ENCODE results near the gene G6PC2. TPM values are rescaled to one million over a fixed set of nuclear protein-coding genes. Genes with fewer than 3 reads are reported as not detected.

Gene G6PC2
- total RNA-seq, 1 experiment from 2014 or later, result not detected

DNA sequence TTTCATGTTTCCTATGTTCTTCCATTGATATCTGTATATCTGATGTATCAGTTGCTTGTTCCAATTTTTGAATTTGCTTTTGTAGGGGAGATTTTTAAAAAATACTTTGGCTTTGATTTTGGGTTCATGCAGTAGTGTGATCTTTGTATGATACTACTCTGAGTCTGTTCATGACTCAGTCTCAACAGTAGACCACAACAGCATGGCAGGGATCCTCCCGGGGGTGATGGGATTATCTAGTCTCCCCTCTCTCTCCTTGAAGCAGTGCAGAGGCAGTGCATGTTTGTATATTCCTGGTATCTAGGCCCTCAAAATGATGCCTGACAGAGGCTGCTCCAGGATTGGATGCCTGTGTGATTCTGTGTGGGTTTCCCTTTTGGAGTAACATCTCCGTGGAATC lies 55.3 kb downstream of the G6PC2 start:
- H2AFZ ChIP-seq (ENCODE audit: low read length), result no peak overlapping the region
- CTCF ChIA-PET, result no interaction called here
- no TSS peak for BruUV-seq (replicated peaks)

More for the DNA sequence above, 55.3 kb downstream of the G6PC2 start:
- Histone ChIP-seq H3K79me2 (ENCODE audit: low read length) (no peaks in the 10 kb centered on the region), H4K20me1 (ENCODE audit: low read length) (no peaks in the 10 kb centered on the region), H3K4me2 (ENCODE audit: low read length) (no peak overlapping the region), H3K4me1 (ENCODE audit: insufficient read depth, low read length) (no peaks in the 10 kb centered on the region), H3K27me3 (ENCODE audit: low read length) (no peaks in the 10 kb centered on the region), H3K9ac (ENCODE audit: low read length) (no peak overlapping the region), H3K4me3 (ENCODE audit: low read length) (no peak overlapping the region), H3K27ac (ENCODE audit: low read length) (no peak overlapping the region), H3K36me3 (ENCODE audit: low read depth, low read length) (no peaks in the 10 kb centered on the region), H3K9me2 (replicated peaks; ENCODE audit: low read length) (no peaks in the 10 kb centered on the region), H3K9me3 (ENCODE audit: low read length) (no peaks in the 10 kb centered on the region), H3F3A (ENCODE audit: low read length, unreplicated experiment) (no peaks in the 10 kb centered on the region)
- POLR2A ChIA-PET (ENCODE audit: unreplicated experiment), result no interaction called here
- TF ChIP-seq EZH2phosphoT487 (IDR thresholded peaks at IDR 0.05; ENCODE audit: borderline replicate concordance, low read length), result no peak
- TF ChIP-seq, protein P1, sequence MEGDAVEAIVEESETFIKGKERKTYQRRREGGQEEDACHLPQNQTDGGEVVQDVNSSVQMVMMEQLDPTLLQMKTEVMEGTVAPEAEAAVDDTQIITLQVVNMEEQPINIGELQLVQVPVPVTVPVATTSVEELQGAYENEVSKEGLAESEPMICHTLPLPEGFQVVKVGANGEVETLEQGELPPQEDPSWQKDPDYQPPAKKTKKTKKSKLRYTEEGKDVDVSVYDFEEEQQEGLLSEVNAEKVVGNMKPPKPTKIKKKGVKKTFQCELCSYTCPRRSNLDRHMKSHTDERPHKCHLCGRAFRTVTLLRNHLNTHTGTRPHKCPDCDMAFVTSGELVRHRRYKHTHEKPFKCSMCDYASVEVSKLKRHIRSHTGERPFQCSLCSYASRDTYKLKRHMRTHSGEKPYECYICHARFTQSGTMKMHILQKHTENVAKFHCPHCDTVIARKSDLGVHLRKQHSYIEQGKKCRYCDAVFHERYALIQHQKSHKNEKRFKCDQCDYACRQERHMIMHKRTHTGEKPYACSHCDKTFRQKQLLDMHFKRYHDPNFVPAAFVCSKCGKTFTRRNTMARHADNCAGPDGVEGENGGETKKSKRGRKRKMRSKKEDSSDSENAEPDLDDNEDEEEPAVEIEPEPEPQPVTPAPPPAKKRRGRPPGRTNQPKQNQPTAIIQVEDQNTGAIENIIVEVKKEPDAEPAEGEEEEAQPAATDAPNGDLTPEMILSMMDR (conservative IDR thresholded peaks at IDR 0.05; ENCODE audit: low read depth, low read length), result no peak
- TF ChIP-seq EZH2 (IDR thresholded peaks at IDR 0.05; ENCODE audit: low read length, unreplicated experiment), result no peak
- no peak for ATAC-seq
- DNase-seq, result no peak
- intact Hi-C loops (cut with micrococcal nuclease), result no loop called here

Other genes starting within 250 kb of the G6PC2 start
- 0.69 and 1.1 TPM in 2 replicates for gene NOSTRIN, start 98.7 kb upstream of the G6PC2 start, total RNA-seq (2014; rRNA removed)
- gene SPC25, start 10.9 kb upstream of the G6PC2 start, total RNA-seq (2014; rRNA removed), result 11.1 and 19.9 TPM in 2 replicates
- 0.11 and 0.29 TPM in 2 replicates for gene ABCB11, start 130.0 kb downstream of the G6PC2 start, total RNA-seq (2014; rRNA removed)
- gene DHRS9, start 168.3 kb downstream of the G6PC2 start, total RNA-seq (2014; rRNA removed), result 0.22 TPM in 1 of 2 replicates, not detected in the other

Measured in PC-3 (cell line).